HL-60 (cell line): ENCODE measurements around the gene BCAT1.

ENCODE experiments used
- DNase-seq, 2 experiments: peaks; one replicate each; pipeline ENCODE4 v3.0.0-alpha.2; 2010 to 2020; ENCODE audit warnings: low read depth in 1 of 2, low spot score in 1 of 2
- H3K27ac ChIP-seq: fragments of 250-450 bp; sonication (Bioruptor Pico); replicated peaks from 2 replicates; pipeline ENCODE4 v1.5.1; 2020; ENCODE audit warnings: mild to moderate bottlenecking, moderate library complexity
- H3K27me3 ChIP-seq: fragments of 250-450 bp; sonication (Bioruptor Pico); 2 replicates; pipeline ENCODE4 v1.5.1; 2021; ENCODE audit warnings: mild to moderate bottlenecking, moderate library complexity; ENCODE audit not compliant: insufficient read depth, poor library complexity, severe bottlenecking
- H3K4me3 ChIP-seq: replicated peaks from 2 replicates; pipeline ENCODE4 v1.5.1; 2011; ENCODE audit warnings: mild to moderate bottlenecking, control low read depth, low read length; ENCODE audit not compliant: insufficient read depth
- GABPA ChIP-seq: IDR thresholded peaks from 2 replicates; pipeline ENCODE4 v1.6.1; 2012; ENCODE audit warnings: low read depth
- POLR2AphosphoS5 ChIP-seq: IDR thresholded peaks from 2 replicates; pipeline ENCODE4 v1.6.1; 2012; ENCODE audit warnings: low read depth
- SPI1 ChIP-seq: IDR thresholded peaks from 2 replicates; pipeline ENCODE4 v1.6.1; 2012; ENCODE audit warnings: low read depth, mild to moderate bottlenecking, borderline replicate concordance
- TF ChIP-seq, protein P1 (sequence below): IDR thresholded peaks from one replicate; pipeline ENCODE4 v1.5.1; 2011; ENCODE audit warnings: low read length, control low read depth, inconsistent platforms; ENCODE audit not compliant: insufficient read depth
- TF ChIP-seq, protein P2 (sequence below): IDR thresholded peaks from 2 replicates; pipeline ENCODE4 v1.6.1; 2012; ENCODE audit warnings: low read depth; ENCODE audit not compliant: insufficient replicate concordance

The BCAT1 gene

DNA sequence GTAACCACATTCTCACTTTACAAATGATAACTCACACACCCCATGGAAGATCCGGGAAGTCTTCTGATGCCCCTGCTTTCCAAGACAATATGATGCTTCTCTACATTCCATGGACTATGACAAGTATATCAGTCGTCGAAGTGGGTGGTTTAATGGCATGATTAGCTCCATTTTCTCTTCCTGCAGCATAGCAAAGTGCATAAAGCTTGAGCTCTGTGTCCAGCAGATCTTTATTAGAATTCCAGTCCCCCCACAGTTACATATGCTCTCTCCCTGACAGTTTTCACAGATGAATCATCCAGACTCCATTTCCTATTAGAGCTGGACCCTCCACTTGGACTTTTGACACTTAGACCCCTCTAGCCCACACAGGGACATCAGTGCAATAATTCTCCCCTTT is 174.9 kb downstream of the BCAT1 start:
- TF ChIP-seq GABPA (no peak), POLR2AphosphoS5 (no peak), SPI1 (no peak)
- TF ChIP-seq, protein P1, sequence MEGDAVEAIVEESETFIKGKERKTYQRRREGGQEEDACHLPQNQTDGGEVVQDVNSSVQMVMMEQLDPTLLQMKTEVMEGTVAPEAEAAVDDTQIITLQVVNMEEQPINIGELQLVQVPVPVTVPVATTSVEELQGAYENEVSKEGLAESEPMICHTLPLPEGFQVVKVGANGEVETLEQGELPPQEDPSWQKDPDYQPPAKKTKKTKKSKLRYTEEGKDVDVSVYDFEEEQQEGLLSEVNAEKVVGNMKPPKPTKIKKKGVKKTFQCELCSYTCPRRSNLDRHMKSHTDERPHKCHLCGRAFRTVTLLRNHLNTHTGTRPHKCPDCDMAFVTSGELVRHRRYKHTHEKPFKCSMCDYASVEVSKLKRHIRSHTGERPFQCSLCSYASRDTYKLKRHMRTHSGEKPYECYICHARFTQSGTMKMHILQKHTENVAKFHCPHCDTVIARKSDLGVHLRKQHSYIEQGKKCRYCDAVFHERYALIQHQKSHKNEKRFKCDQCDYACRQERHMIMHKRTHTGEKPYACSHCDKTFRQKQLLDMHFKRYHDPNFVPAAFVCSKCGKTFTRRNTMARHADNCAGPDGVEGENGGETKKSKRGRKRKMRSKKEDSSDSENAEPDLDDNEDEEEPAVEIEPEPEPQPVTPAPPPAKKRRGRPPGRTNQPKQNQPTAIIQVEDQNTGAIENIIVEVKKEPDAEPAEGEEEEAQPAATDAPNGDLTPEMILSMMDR = no peak
- TF ChIP-seq, protein P2, sequence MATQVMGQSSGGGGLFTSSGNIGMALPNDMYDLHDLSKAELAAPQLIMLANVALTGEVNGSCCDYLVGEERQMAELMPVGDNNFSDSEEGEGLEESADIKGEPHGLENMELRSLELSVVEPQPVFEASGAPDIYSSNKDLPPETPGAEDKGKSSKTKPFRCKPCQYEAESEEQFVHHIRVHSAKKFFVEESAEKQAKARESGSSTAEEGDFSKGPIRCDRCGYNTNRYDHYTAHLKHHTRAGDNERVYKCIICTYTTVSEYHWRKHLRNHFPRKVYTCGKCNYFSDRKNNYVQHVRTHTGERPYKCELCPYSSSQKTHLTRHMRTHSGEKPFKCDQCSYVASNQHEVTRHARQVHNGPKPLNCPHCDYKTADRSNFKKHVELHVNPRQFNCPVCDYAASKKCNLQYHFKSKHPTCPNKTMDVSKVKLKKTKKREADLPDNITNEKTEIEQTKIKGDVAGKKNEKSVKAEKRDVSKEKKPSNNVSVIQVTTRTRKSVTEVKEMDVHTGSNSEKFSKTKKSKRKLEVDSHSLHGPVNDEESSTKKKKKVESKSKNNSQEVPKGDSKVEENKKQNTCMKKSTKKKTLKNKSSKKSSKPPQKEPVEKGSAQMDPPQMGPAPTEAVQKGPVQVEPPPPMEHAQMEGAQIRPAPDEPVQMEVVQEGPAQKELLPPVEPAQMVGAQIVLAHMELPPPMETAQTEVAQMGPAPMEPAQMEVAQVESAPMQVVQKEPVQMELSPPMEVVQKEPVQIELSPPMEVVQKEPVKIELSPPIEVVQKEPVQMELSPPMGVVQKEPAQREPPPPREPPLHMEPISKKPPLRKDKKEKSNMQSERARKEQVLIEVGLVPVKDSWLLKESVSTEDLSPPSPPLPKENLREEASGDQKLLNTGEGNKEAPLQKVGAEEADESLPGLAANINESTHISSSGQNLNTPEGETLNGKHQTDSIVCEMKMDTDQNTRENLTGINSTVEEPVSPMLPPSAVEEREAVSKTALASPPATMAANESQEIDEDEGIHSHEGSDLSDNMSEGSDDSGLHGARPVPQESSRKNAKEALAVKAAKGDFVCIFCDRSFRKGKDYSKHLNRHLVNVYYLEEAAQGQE = no peak

DNA sequence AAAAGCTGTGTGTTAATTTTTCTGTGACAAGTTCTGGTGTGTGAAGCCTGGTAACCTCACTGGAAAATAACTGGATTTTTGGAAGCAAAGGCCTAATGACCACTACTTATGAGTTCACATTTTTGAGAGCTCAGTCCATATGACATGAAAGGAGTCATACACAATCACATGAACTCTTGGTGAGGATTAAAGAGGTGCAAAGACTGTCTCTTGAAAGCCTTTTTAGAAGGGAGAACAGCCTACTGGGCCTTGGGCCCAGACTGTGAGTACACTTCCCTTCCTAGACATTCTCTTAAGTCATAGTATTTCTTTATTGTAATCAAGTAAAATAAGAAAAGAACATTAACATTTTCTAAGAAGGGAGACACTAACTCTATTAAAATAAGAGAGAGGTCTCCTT is 176.1 kb downstream of the BCAT1 start:
- no peak for DNase-seq
- no peaks in the 10 kb centered on the region for H3K27me3 ChIP-seq
- no peak overlapping the region for H3K27ac ChIP-seq
- no peak for TF ChIP-seq POLR2AphosphoS5
- no peak for TF ChIP-seq GABPA
- TF ChIP-seq, protein P2 = no peak
- TF ChIP-seq SPI1 = no peak
- TF ChIP-seq, protein P1 = no peak
- H3K4me3 ChIP-seq = no peak overlapping the region

More for the DNA sequence above, 174.9 kb downstream of the BCAT1 start:
- Histone ChIP-seq H3K27ac (no peak overlapping the region), H3K4me3 (no peak overlapping the region), H3K27me3 (no peaks in the 10 kb centered on the region)
- DNase-seq = no peak

DNA sequence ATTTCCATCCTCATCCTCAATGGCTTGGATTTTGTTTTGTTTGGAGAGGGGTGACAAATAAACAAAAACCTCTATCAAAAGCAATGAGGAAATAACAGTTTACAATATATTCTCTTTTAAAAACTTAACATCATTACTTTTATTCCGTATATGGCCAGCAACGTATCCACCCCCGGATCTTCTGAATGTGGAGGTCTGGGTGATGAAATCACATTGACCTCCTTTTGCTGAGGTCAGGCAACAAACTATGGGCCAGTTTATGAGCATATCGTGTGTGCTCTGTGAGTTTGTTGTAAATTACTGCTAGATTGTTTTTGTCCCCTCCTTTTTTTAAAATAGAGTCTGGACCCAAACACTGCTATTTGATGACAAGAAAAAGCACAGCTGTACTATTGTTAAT is 178.1 kb downstream of the BCAT1 start:
- DNase-seq = no peak
- H3K27ac ChIP-seq = no peak overlapping the region
- no peak overlapping the region for H3K4me3 ChIP-seq
- TF ChIP-seq, protein P2 = no peak
- TF ChIP-seq SPI1 (no peak), GABPA (no peak), POLR2AphosphoS5 (no peak)
- TF ChIP-seq, protein P1 = no peak
- no peaks in the 10 kb centered on the region for H3K27me3 ChIP-seq
